Progenitor cell of endocrine pancreas (in vitro differentiated cells): ENCODE data around the gene PPP1R9B. TPM values are rescaled to one million over a fixed set of nuclear protein-coding genes. Genes with fewer than 3 reads are reported as not detected.

Experiments used
- DNase-seq: peaks from one replicate; pipeline ENCODE4 v3.0.0; 2021; ENCODE audit warnings: low spot score; ENCODE audit not compliant: unreplicated experiment
- H3K27ac Mint-ChIP-seq: 2 replicates; pipeline ENCODE4 v1.8.0; 2021; ENCODE audit warnings: mild to moderate bottlenecking, moderate library complexity, mixed read lengths
- H3K27me3 Mint-ChIP-seq: 2 replicates; pipeline ENCODE4 v1.8.0; 2021; ENCODE audit warnings: mixed read lengths
- H3K36me3 Mint-ChIP-seq: 2 replicates; pipeline ENCODE4 v1.8.0; 2022; ENCODE audit warnings: mixed read lengths; ENCODE audit not compliant: insufficient read depth
- H3K4me1 Mint-ChIP-seq: 2 replicates; pipeline ENCODE4 v1.8.0; 2021; ENCODE audit warnings: low read depth, mixed read lengths
- H3K4me3 Mint-ChIP-seq: 2 replicates; pipeline ENCODE4 v1.8.0; 2021; ENCODE audit warnings: low read depth, mild to moderate bottlenecking, moderate library complexity, mixed read lengths
- H3K9me3 Mint-ChIP-seq: 2 replicates; pipeline ENCODE4 v1.8.0; 2021; ENCODE audit warnings: low read depth, mixed read lengths
- CTCF ChIP-seq: fragments of 200-600 bp; sonication (generic); IDR thresholded peaks from one replicate; pipeline ENCODE4 v1.5.0; 2021; ENCODE audit warnings: antibody characterized with exemption, mild to moderate bottlenecking; ENCODE audit not compliant: unreplicated experiment
- total RNA-seq: library from RNA; stranded (reverse); gene quantifications from 2 replicates; pipeline ENCODE4 v1.2.1, GENCODE V29; 2021

PPP1R9B gene
- total RNA-seq, 1 donor from 2014 or later = 35.7 TPM

- no peak for TF ChIP-seq CTCF
- DNase-seq = peak; percentile 37
- Mint-ChIP-seq H3K4me3 (peak overlapping the region; percentile 74), H3K27ac (peak overlapping the region; percentile 29), H3K36me3 (no peaks in the 10 kb centered on the region), H3K9me3 (no peaks in the 10 kb centered on the region), H3K27me3 (no peaks in the 10 kb centered on the region), H3K4me1 (peaks cover 14% of the 10 kb centered on the region)
Observed at GRCh38 chr17:50151937-50152547, 1.6 kb upstream of the PPP1R9B start.

- H3K27ac Mint-ChIP-seq = peak overlapping the region; percentile 33
Observed at GRCh38 chr17:50151041-50151936, 812 bp upstream of the PPP1R9B start.

GRCh38 chr17:50149417-50150353 is 792 bp downstream of the PPP1R9B start:
- Mint-ChIP-seq H3K27me3 (no peaks in the 10 kb centered on the region), H3K27ac (no peak overlapping the region), H3K9me3 (no peaks in the 10 kb centered on the region), H3K4me1 (peaks cover 17% of the 10 kb centered on the region), H3K36me3 (no peaks in the 10 kb centered on the region), H3K4me3 (peak overlapping the region; percentile 73)
- peak; percentile 52 for DNase-seq
- no peak for TF ChIP-seq CTCF

More at GRCh38 chr17:50151041-50151936, 812 bp upstream of the PPP1R9B start:
- peak; percentile 81 for DNase-seq
- H3K4me1 Mint-ChIP-seq = peaks cover 17% of the 10 kb centered on the region
- peak overlapping the region; percentile 74 for H3K4me3 Mint-ChIP-seq
- H3K9me3 Mint-ChIP-seq = no peaks in the 10 kb centered on the region
- no peaks in the 10 kb centered on the region for H3K27me3 Mint-ChIP-seq
- TF ChIP-seq CTCF = peak; percentile 72
- no peaks in the 10 kb centered on the region for H3K36me3 Mint-ChIP-seq

GRCh38 chr17:50149091-50149416 is 1.4 kb downstream of the PPP1R9B start:
- Mint-ChIP-seq H3K36me3 (peaks cover 3% of the 10 kb centered on the region), H3K27ac (no peak overlapping the region), H3K9me3 (no peaks in the 10 kb centered on the region), H3K27me3 (no peaks in the 10 kb centered on the region), H3K4me1 (peaks cover 17% of the 10 kb centered on the region), H3K4me3 (peak overlapping the region; percentile 73)
- TF ChIP-seq CTCF = no peak
- DNase-seq = no peak
